Endothelial cell of umbilical vein (primary cell): Measurements from ENCODE around the gene MOG. TPM values are rescaled to one million over a fixed set of nuclear protein-coding genes. Genes with fewer than 3 reads are reported as not detected.

ENCODE experiments used
- BruUV-seq: library from RNA; stranded (reverse); fragments of 400-500 nt; replicated peaks from 2 replicates; lab custom pipeline; 2021; lab: Mats Ljungman, UMichigan
- CTCF ChIA-PET: fragments of 300-600, 350-600 bp; sonication (Branson Sonifier 250); formaldehyde crosslinking; loops from one replicate; lab custom pipeline; 2021; ENCODE audit warnings: antibody characterized with exemption, inconsistent platforms; lab: Charles Lee
- POLR2A ChIA-PET: fragments of 300-600, 350-600 bp; sonication (Branson Sonifier 250); formaldehyde crosslinking; loops from one replicate; lab custom pipeline; 2021; ENCODE audit warnings: antibody characterized with exemption, inconsistent platforms; lab: Charles Lee
- DNase-seq: peaks from one replicate; pipeline ENCODE4 v3.0.0-alpha.2; 2011; ENCODE audit warnings: low read depth, low spot score
- FAIRE-seq: peaks from 2 replicates; lab custom pipeline; 2011; peaks lifted over from hg19 to GRCh38; lab: Jason Lieb, UNC
- H2AFZ ChIP-seq: 2 replicates; pipeline ENCODE4 v1.6.0; 2012; ENCODE audit warnings: low read depth, low read length, control low read depth, inconsistent platforms
- H3K27ac ChIP-seq: 2 replicates; pipeline ENCODE4 v1.5.1; 2011; ENCODE audit warnings: low read depth, mild to moderate bottlenecking, control low read depth, low read length, moderate library complexity; ENCODE audit not compliant: insufficient read depth
- H3K27me3 ChIP-seq, 2 experiments: 2 replicates each; pipeline versions ENCODE4 v1.6.0 to v1.6.1; 2011; ENCODE audit warnings: low read length in 2 of 2, mixed read lengths in 1 of 2; ENCODE audit not compliant: control insufficient read depth in 2 of 2, insufficient read depth in 2 of 2
- H3K36me3 ChIP-seq, 2 experiments: 2 replicates in 1 of 2; 3 replicates in 1 of 2; pipeline ENCODE4 v1.5.1; 2011; ENCODE audit warnings: low read length in 2 of 2, mild to moderate bottlenecking in 1 of 2, moderate library complexity in 1 of 2; ENCODE audit not compliant: control insufficient read depth in 2 of 2, insufficient read depth in 2 of 2; ENCODE audit errors: extremely low read depth in 1 of 2
- H3K4me1 ChIP-seq: 3 replicates; pipeline ENCODE4 v1.5.1; 2011; ENCODE audit warnings: mild to moderate bottlenecking, low read length; ENCODE audit not compliant: control insufficient read depth, insufficient read depth; ENCODE audit errors: extremely low read depth
- H3K4me2 ChIP-seq: 2 replicates; pipeline ENCODE4 v1.6.1; 2011; ENCODE audit warnings: low read length, control low read depth, mixed read lengths; ENCODE audit not compliant: insufficient read depth
- H3K4me3 ChIP-seq, 3 experiments: fragments of 200-600 bp in 1 of 3; sonication (generic), shearing (Covaris generic) in 1 of 3; replicated peaks in 1 of 3; 2 replicates each; pipeline ENCODE4 v1.5.1; 2011 to 2016; ENCODE audit warnings: control low read depth in 3 of 3, low read length in 3 of 3, mild to moderate bottlenecking in 2 of 3, inconsistent platforms in 1 of 3, low read depth in 1 of 3, moderate library complexity in 1 of 3; ENCODE audit not compliant: insufficient read depth in 1 of 3
- H3K79me2 ChIP-seq: 2 replicates; pipeline ENCODE4 v1.6.0; 2012; ENCODE audit warnings: low read length, inconsistent platforms; ENCODE audit not compliant: control insufficient read depth, insufficient read depth
- H3K9ac ChIP-seq: replicated peaks from 2 replicates; pipeline ENCODE3; 2011; ENCODE audit warnings: low read length, control low read depth; ENCODE audit not compliant: insufficient read depth; ENCODE audit errors: extremely low read depth
- H3K9me1 ChIP-seq: replicated peaks from 3 replicates; pipeline ENCODE4 v1.6.0; 2011; ENCODE audit warnings: mild to moderate bottlenecking, low read length; ENCODE audit not compliant: control insufficient read depth, insufficient read depth; ENCODE audit errors: extremely low read depth
- H3K9me3 ChIP-seq: replicated peaks from 2 replicates; pipeline ENCODE4 v1.5.1; 2012; ENCODE audit warnings: low read length, inconsistent platforms; ENCODE audit not compliant: control insufficient read depth, insufficient read depth
- H4K20me1 ChIP-seq: replicated peaks from 2 replicates; pipeline ENCODE3; 2011; ENCODE audit warnings: mild to moderate bottlenecking, low read length; ENCODE audit not compliant: control insufficient read depth, insufficient read depth; ENCODE audit errors: extremely low read depth
- CTCF ChIP-seq, 2 donors: IDR thresholded peaks; 1 replicate in 1 of 2; 2 replicates in 1 of 2; pipeline ENCODE4 v1.5.1; 2011; ENCODE audit warnings: low read length in 2 of 2, mild to moderate bottlenecking in 2 of 2, moderate library complexity in 2 of 2, control low read depth in 1 of 2, inconsistent platforms in 1 of 2, low read depth in 1 of 2; ENCODE audit not compliant: insufficient read depth in 1 of 2; ENCODE audit errors: extremely low read depth in 1 of 2
- EZH2 ChIP-seq: IDR thresholded peaks from 2 replicates; pipeline ENCODE4 v1.6.1; 2012; ENCODE audit warnings: borderline replicate concordance, low read depth, mild to moderate bottlenecking, moderate library complexity, low read length, inconsistent platforms; ENCODE audit not compliant: severe bottlenecking
- FOS ChIP-seq: IDR thresholded peaks from 2 replicates; pipeline ENCODE4 v1.6.1; 2011; ENCODE audit warnings: mild to moderate bottlenecking, low read length, moderate library complexity, borderline replicate concordance; ENCODE audit not compliant: insufficient read depth
- GATA2 ChIP-seq: IDR thresholded peaks from 2 replicates; pipeline ENCODE4 v1.7.0; 2011; ENCODE audit warnings: low read depth, mild to moderate bottlenecking, moderate library complexity, mixed read lengths, low read length; ENCODE audit not compliant: insufficient read length, insufficient read depth
- JUN ChIP-seq: IDR thresholded peaks from 2 replicates; pipeline ENCODE4 v1.6.1; 2011; ENCODE audit warnings: borderline replicate concordance, low read depth; ENCODE audit not compliant: insufficient read length, insufficient read depth
- MYC ChIP-seq: IDR thresholded peaks from one replicate; pipeline ENCODE4 v1.6.1; 2011; ENCODE audit warnings: mild to moderate bottlenecking, low read depth, low read length
- POLR2A ChIP-seq: IDR thresholded peaks from 2 replicates; pipeline ENCODE4 v1.6.1; 2012; ENCODE audit warnings: low read depth, mild to moderate bottlenecking, control low read depth, low read length
- POLR2AphosphoS5 ChIP-seq: IDR thresholded peaks from 2 replicates; pipeline ENCODE4 v1.6.1; 2012; ENCODE audit warnings: low read depth, mild to moderate bottlenecking, control low read depth, low read length, moderate library complexity; ENCODE audit not compliant: insufficient read depth
- dilution Hi-C: fragments of 300-500 bp; cut with MboI; formaldehyde crosslinking; loops from one replicate; pipeline ENCODE4 v1.15.0; 2019; ENCODE audit warnings: low sequenced_read_pairs; ENCODE audit not compliant: extremely low pct_ligation_motif_present
- intact Hi-C: fragments of 100-400 bp; cut with micrococcal nuclease; formaldehyde crosslinking; loops from one replicate; pipeline ENCODE4 v1.10.0; 2022
- polyA plus RNA-seq, 4 experiments: library from polyadenylated mRNA; depleted of rRNA in 3 of 4; stranded (reverse) in 3 of 4; unstranded in 1 of 4; fragments of >200 nt; gene quantifications; 2 replicates each; pipeline versions ENCODE4 v1.2.1 to v1.2.3, GENCODE V29; 2011 to 2012; ENCODE audit warnings: missing spikeins in 1 of 4
- total RNA-seq: library from RNA; stranded (reverse); gene quantifications from 2 replicates; pipeline ENCODE4 v1.2.3, GENCODE V29; 2021
- TF ChIP-seq, protein P1 (sequence below): IDR thresholded peaks from 2 replicates; pipeline ENCODE4 v1.6.1; 2011; ENCODE audit not compliant: insufficient read depth, insufficient read length

Gene MOG
- total and polyA plus RNA-seq, 2 donors (not counting 3 experiments of a cell fraction or from before 2014, with no cell fraction given): not detected

GRCh38 chr6:29655658-29656057, 1.2 kb upstream of the MOG start:
- no peak for FAIRE-seq
- H3K4me2 ChIP-seq: no peak overlapping the region
- H3K27ac ChIP-seq: no peak overlapping the region
- no peak for DNase-seq
- dilution Hi-C loops: no loop called here
- ChIA-PET CTCF (interaction anchor here (2.7 to 3.5 kb wide), 3 partner anchors 9 to 53 kb away, joined by 10 to 84 read pairs (median 33); no protein-coding TSS in a partner anchor), POLR2A (no interaction called here)
- TF ChIP-seq EZH2 (no peak), MYC (no peak), FOS (no peak), POLR2A (no peak), JUN (no peak), POLR2AphosphoS5 (no peak), GATA2 (no peak), CTCF (IDR thresholded peaks at IDR 0.05; ENCODE audit: extremely low read depth in 1 of 2, insufficient read depth in 1 of 2, low read depth in 1 of 2, low read length in 2 of 2) (no peak)
- TF ChIP-seq, protein P1, sequence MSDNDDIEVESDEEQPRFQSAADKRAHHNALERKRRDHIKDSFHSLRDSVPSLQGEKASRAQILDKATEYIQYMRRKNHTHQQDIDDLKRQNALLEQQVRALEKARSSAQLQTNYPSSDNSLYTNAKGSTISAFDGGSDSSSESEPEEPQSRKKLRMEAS: no peak
- no peak overlapping the region for H3K9ac ChIP-seq
- H3K4me1 ChIP-seq: no peaks in the 10 kb centered on the region
- BruUV-seq: no TSS peak
- H2AFZ ChIP-seq: no peak overlapping the region
- no peaks in the 10 kb centered on the region for H3K79me2 ChIP-seq
- intact Hi-C loops: no loop called here
- no peaks in the 10 kb centered on the region for H3K36me3 ChIP-seq
- peaks cover 16 to 23% of the 10 kb centered on the region in 2 experiments for H3K27me3 ChIP-seq
- no peaks in the 10 kb centered on the region for H3K9me3 ChIP-seq
- no peak overlapping the region for H3K4me3 ChIP-seq
- H4K20me1 ChIP-seq: no peaks in the 10 kb centered on the region
- H3K9me1 ChIP-seq: no peaks in the 10 kb centered on the region
